Thoracic aorta (tissue), 2 donors: ENCODE measurements around the gene MED8. TPM values are rescaled to one million over a fixed set of nuclear protein-coding genes. Genes with fewer than 3 reads are reported as not detected.

Experiments
- ATAC-seq: fragments of 150-250 bp; one replicate; pipeline ENCODE4 v1.8.0; 2017; ENCODE audit warnings: low read depth; ENCODE audit not compliant: insufficient number of reproducible peaks, low FRiP score
- DNase-seq: peaks from one replicate; pipeline ENCODE4 v3.0.0-alpha.2; 2020; ENCODE audit warnings: low spot score
- H3K27ac ChIP-seq, 2 donors: fragments of 200-600 bp; sonication (generic); 1 replicate in 1 of 2; 2 replicates in 1 of 2; pipeline ENCODE4 v1.5.1; 2016; ENCODE audit warnings: mild to moderate bottlenecking in 2 of 2, moderate library complexity in 2 of 2
- H3K27me3 ChIP-seq: fragments of 200-600 bp; sonication (generic); replicated peaks from 2 replicates; pipeline ENCODE4 v1.6.0; 2016; ENCODE audit warnings: mild to moderate bottlenecking; ENCODE audit not compliant: insufficient read depth
- H3K36me3 ChIP-seq: fragments of 200-600 bp; sonication (generic); one replicate; pipeline ENCODE4 v1.5.1; 2016
- H3K4me1 ChIP-seq, 2 donors: fragments of 200-600 bp; sonication (generic); 1 replicate in 1 of 2; 2 replicates in 1 of 2; pipeline versions ENCODE4 v1.5.1 to v1.6.0; 2016; ENCODE audit warnings: low read depth in 2 of 2, mild to moderate bottlenecking in 1 of 2; ENCODE audit not compliant: control insufficient read depth in 1 of 2
- H3K4me3 ChIP-seq: fragments of 200-600 bp; sonication (generic); 2 replicates; pipeline ENCODE4 v1.5.1; 2016; ENCODE audit warnings: mild to moderate bottlenecking
- H3K9me3 ChIP-seq: fragments of 200-600 bp; sonication (generic); 2 replicates; pipeline ENCODE4 v1.5.1; 2016
- total RNA-seq, 2 donors: library from RNA; depleted of rRNA; stranded (reverse); fragments of >200 nt; gene quantifications; one replicate each; pipeline versions ENCODE4 v1.1.0 to v1.2.3, GENCODE V29; 2016
- TF ChIP-seq, protein P1 (sequence below): fragments of 200-600 bp; sonication (generic); IDR thresholded peaks from one replicate; pipeline ENCODE4 v1.5.1; 2019; ENCODE audit warnings: antibody characterized with exemption

MED8 gene
- total RNA-seq, 2 donors from 2014 or later: 33.8 to 52.7 TPM

DNA sequence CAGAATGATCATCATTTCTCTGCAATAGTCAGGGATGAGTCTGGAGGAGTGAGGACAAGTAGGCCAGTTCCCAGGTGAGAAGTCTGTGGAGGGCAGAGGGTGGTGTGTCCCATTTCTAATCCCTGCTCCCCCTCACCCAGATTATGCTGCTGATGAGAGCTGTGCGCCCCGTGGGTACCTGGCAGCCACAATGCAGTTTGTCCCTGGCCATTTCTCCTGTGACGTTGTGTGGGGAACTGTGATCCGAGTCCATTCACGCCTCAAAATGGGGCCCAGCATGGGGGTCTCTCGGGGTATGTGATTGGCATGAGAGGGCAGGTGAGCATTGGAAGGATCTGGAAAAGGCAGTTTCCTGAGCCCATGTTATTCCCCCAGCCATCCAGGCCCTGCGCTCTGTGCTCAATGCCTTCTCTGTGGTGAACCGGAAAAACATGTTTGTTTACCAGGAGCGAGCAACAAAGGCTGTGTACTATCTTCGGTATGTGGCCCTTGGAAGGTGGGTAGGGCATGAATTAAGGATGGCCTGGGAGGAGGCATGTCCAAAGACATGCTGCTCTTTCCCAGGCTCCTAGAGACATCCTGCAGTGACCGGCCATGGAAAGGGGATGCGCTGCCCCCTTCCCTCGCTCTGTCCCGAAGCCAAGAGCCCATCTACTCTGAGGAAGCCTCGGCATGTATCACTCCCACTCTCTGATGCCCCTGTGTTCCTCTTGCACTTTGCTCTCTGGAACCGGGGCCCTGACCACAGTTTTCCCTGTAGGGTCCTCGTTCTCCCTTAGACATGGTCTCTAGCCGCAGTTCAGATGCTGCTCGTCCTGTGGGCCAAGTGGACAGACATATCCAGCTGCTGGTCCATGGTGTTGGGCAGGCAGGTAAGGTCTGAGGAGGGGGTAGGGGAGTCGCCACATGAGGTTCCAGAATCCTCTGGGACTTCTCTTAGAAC is 47.7 kb upstream of the MED8 start:
- no peak for DNase-seq
- TF ChIP-seq, protein P1, sequence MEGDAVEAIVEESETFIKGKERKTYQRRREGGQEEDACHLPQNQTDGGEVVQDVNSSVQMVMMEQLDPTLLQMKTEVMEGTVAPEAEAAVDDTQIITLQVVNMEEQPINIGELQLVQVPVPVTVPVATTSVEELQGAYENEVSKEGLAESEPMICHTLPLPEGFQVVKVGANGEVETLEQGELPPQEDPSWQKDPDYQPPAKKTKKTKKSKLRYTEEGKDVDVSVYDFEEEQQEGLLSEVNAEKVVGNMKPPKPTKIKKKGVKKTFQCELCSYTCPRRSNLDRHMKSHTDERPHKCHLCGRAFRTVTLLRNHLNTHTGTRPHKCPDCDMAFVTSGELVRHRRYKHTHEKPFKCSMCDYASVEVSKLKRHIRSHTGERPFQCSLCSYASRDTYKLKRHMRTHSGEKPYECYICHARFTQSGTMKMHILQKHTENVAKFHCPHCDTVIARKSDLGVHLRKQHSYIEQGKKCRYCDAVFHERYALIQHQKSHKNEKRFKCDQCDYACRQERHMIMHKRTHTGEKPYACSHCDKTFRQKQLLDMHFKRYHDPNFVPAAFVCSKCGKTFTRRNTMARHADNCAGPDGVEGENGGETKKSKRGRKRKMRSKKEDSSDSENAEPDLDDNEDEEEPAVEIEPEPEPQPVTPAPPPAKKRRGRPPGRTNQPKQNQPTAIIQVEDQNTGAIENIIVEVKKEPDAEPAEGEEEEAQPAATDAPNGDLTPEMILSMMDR: no peak
- ATAC-seq: no peak

DNA sequence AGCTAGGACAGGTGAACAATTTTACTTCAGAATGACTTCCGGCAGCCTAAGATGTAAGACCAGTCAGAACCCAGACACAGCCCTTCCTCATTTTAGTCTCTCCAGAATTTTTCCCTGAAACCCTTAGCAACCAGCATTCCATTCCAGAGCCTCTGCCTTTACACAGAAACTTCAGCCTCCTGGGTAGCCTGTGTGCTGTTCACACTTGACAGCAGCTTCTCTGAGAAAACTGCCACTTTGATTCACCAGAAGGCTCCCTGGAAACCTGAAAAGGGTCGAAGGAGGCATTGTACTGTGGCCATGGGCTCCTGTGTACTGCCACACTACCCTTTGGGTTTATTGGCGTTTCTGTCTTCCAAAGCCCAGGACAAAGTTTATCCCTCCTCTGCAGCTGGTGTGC is 46.8 kb upstream of the MED8 start:
- no peaks in the 10 kb centered on the region for H3K9me3 ChIP-seq
- TF ChIP-seq, protein P1: no peak
- no peak for DNase-seq
- H3K27ac ChIP-seq: peak overlapping the region; percentile 65 to 67
- peaks cover 69% of the 10 kb centered on the region for H3K36me3 ChIP-seq
- peaks cover 0 to 9% of the 10 kb centered on the region in 2 donors for H3K4me1 ChIP-seq
- H3K4me3 ChIP-seq: no peak overlapping the region
- no peaks in the 10 kb centered on the region for H3K27me3 ChIP-seq
- ATAC-seq: no peak

More for the DNA sequence above, 47.7 kb upstream of the MED8 start:
- no peaks in the 10 kb centered on the region for H3K9me3 ChIP-seq
- H3K4me1 ChIP-seq: peaks cover 0 to 9% of the 10 kb centered on the region in 2 donors
- H3K27me3 ChIP-seq: no peaks in the 10 kb centered on the region
- no peak overlapping the region for H3K27ac ChIP-seq
- no peak overlapping the region for H3K4me3 ChIP-seq
- H3K36me3 ChIP-seq: peaks cover 69% of the 10 kb centered on the region

GRCh38 chr1:43435146-43436145 is 45.8 kb upstream of the MED8 start:
- H3K27ac ChIP-seq: peak overlapping the region; percentile 65 to 67
- DNase-seq: no peak
- H3K27me3 ChIP-seq: no peaks in the 10 kb centered on the region
- peaks cover 0 to 9% of the 10 kb centered on the region in 2 donors for H3K4me1 ChIP-seq
- TF ChIP-seq, protein P1: no peak
- H3K36me3 ChIP-seq: peaks cover 69% of the 10 kb centered on the region
- H3K4me3 ChIP-seq: no peak overlapping the region
- ATAC-seq: peak; percentile 80
- no peaks in the 10 kb centered on the region for H3K9me3 ChIP-seq

DNA sequence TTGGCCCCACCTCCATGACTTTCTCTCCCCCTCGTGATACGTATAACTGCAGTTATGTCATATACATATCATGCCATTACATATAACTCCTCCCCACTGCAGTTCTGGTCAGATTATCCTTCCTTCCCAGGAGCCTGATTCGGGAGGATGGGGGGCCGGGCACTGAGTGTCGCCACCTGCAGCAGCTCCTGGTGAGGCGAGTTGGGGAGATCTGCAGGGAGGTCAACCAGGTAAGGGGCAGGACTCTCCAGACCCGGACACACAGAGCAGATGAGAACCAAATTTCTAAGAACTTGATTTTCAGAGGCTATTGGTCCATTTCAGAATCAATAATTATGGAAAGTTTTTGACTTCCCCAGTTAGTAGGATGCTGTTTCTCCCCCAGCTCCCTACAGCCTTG is 44.7 kb upstream of the MED8 start:
- no peak overlapping the region for H3K4me3 ChIP-seq

More for the DNA sequence above, 44.7 kb upstream of the MED8 start:
- TF ChIP-seq, protein P1: no peak
- DNase-seq (no peak), ATAC-seq (no peak)
- H3K27ac ChIP-seq: no peak overlapping the region
- no peaks in the 10 kb centered on the region for H3K9me3 ChIP-seq
- H3K4me1 ChIP-seq: peaks cover 0 to 9% of the 10 kb centered on the region in 2 donors
- no peaks in the 10 kb centered on the region for H3K27me3 ChIP-seq
- H3K36me3 ChIP-seq: peaks cover 65% of the 10 kb centered on the region
